Psoas muscle (tissue), 8 donors: ENCODE results near the gene PTPRK. TPM values are rescaled to one million over a fixed set of nuclear protein-coding genes. Genes with fewer than 3 reads are reported as not detected.

Experiments
- ATAC-seq, 4 donors: fragments of 200-7000 bp; cut with Tn5 transposase; one replicate each; pipeline ENCODE4 v1.9.1; 2020; ENCODE audit warnings: moderate library complexity in 3 of 4, mild to moderate bottlenecking in 2 of 4
- DNase-seq, 2 donors: peaks; one replicate each; pipeline ENCODE4 v3.0.0-alpha.2; 2020
- H3K27ac ChIP-seq: fragments of 200-600 bp; one replicate; pipeline ENCODE4 v1.8.0; 2022
- H3K27me3 ChIP-seq, 3 donors: fragments of 200-600 bp in 1 of 3; one replicate each; pipeline versions ENCODE4 v1.6.1 to v1.8.0; 2013 to 2022; ENCODE audit warnings: low read length in 2 of 3, mild to moderate bottlenecking in 2 of 3, moderate library complexity in 1 of 3; ENCODE audit not compliant: insufficient read depth in 3 of 3
- H3K36me3 ChIP-seq, 2 donors: fragments of 200-600 bp in 1 of 2; one replicate each; pipeline versions ENCODE4 v1.6.1 to v1.8.0; 2013 to 2022; ENCODE audit warnings: low read depth in 1 of 2, mild to moderate bottlenecking in 1 of 2, moderate library complexity in 1 of 2; ENCODE audit not compliant: insufficient read depth in 1 of 2
- H3K4me1 ChIP-seq: fragments of 200-600 bp; one replicate; pipeline ENCODE4 v1.8.0; 2022
- H3K4me3 ChIP-seq: fragments of 200-600 bp; one replicate; pipeline ENCODE4 v1.8.0; 2022; ENCODE audit warnings: mild to moderate bottlenecking
- H3K9me3 ChIP-seq: fragments of 200-600 bp; one replicate; pipeline ENCODE4 v1.8.0; 2022
- WGBS, 3 donors: extraction: QIAGEN DNeasy Blood & Tissue Kit; methylation state at CpG; one replicate each; pipeline versions ENCODE4 v1.1.6 to v1.1.7; 2013; 5-methylcytosine and 5-hydroxymethylcytosine counted together
- intact Hi-C, 2 donors: fragments of 100-400 bp; cut with DNase I; formaldehyde crosslinking; loops; one replicate each; pipeline versions ENCODE4 v1.11.0 to v1.14.2; 2022
- polyA plus RNA-seq, 3 donors: library from polyadenylated mRNA; stranded (reverse); fragments of 200-250 nt; gene quantifications; one replicate each; pipeline ENCODE4 v1.2.3, GENCODE V29; 2013
- total RNA-seq, 4 donors: library from RNA; stranded (reverse); fragmentation: NEBNext Ultra II Directional in 2 of 4; extraction: Animal tissue kit (Norgen Biotek cat#: 25700) in 2 of 4; gene quantifications; one replicate each; pipeline versions ENCODE4 v1.2.1 to v1.2.4, GENCODE V29; 2021 to 2023
- TF ChIP-seq, protein P1 (sequence below): fragments of 200-600 bp; IDR thresholded peaks from one replicate; pipeline ENCODE4 v1.8.0; 2022; ENCODE audit warnings: antibody characterized with exemption
- donor health status: healthy with polysubstance abuse.
- donor health status: DM: no; HTN: no; CAD: no; lungs with moderate emphysema.
- donor health status: Bipolar disorder and iron deficiency.
- donor health status: healthy.
- donor health status: DM: yes; HTN: yes; CAD: no.
- donor health status: DM: no; HTN: no; CAD: no.
- donor health status: DM: no; HTN: no; CAD: no.
- donor health status: DM: yes; HTN: yes; CAD: no.

The PTPRK gene
- total and polyA plus RNA-seq, 7 donors = 3.2 to 10.6 (median 9.1) TPM

DNA sequence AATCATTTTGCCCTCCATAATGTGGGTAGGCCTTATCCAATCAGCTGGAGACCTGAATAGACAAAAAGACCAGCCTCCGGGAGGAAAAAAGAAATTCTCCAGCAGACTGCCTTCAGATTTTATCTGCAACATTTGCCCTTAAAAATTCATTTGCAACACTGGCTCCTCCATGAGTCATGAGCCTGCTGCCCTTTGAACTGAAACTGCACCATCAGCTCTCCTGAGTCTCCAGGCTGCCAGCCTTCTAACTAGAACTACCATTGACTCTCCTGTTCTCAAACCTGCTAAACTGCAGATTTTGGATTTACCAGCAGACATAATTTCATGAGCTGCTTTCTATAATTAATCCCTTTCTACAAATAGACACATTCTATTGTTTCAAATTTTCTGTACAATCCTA is 395.7 kb downstream of the PTPRK start:
- ATAC-seq = no peak
- Histone ChIP-seq H3K4me3 (no peak overlapping the region), H3K27ac (no peak overlapping the region), H3K9me3 (no peaks in the 10 kb centered on the region), H3K4me1 (no peaks in the 10 kb centered on the region), H3K27me3 (no peaks in the 10 kb centered on the region), H3K36me3 (no peaks in the 10 kb centered on the region)
- intact Hi-C loops = no loop called here
- TF ChIP-seq, protein P1, sequence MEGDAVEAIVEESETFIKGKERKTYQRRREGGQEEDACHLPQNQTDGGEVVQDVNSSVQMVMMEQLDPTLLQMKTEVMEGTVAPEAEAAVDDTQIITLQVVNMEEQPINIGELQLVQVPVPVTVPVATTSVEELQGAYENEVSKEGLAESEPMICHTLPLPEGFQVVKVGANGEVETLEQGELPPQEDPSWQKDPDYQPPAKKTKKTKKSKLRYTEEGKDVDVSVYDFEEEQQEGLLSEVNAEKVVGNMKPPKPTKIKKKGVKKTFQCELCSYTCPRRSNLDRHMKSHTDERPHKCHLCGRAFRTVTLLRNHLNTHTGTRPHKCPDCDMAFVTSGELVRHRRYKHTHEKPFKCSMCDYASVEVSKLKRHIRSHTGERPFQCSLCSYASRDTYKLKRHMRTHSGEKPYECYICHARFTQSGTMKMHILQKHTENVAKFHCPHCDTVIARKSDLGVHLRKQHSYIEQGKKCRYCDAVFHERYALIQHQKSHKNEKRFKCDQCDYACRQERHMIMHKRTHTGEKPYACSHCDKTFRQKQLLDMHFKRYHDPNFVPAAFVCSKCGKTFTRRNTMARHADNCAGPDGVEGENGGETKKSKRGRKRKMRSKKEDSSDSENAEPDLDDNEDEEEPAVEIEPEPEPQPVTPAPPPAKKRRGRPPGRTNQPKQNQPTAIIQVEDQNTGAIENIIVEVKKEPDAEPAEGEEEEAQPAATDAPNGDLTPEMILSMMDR = no peak
- DNase-seq = no peak
- 80 to 100% (median 83%) methylated on average over 1 of the region's 1 CpG for WGBS, 3 donors

DNA sequence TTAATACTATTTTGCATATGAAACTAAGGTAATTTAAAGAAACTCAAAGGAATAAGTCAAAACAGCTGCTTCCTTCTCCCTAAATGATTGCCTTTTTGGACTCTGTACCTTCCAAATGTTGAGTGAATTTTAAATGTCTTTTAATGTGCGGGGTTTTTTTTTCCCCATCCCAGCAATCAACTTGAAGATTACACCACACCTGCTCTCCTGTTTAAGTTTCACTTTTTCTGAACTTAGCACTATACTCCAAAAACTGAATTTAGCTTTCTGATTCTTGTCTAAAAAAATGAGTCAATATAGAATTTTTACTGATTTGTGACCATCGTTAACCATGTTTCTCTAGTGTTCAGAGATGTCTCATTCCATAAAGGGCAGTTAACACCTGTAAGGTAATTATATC is 398.8 kb downstream of the PTPRK start:
- no peak overlapping the region for H3K27ac ChIP-seq
- DNase-seq = no peak
- no peaks in the 10 kb centered on the region for H3K4me1 ChIP-seq
- ATAC-seq = no peak
- TF ChIP-seq, protein P1 = no peak
- no peak overlapping the region for H3K4me3 ChIP-seq
- H3K36me3 ChIP-seq = no peaks in the 10 kb centered on the region
- H3K27me3 ChIP-seq = no peaks in the 10 kb centered on the region
- 83 to 92% (median 89%) methylated on average over 2 of the region's 2 CpGs for WGBS, 3 donors
- no peaks in the 10 kb centered on the region for H3K9me3 ChIP-seq
- intact Hi-C loops = no loop called here

DNA sequence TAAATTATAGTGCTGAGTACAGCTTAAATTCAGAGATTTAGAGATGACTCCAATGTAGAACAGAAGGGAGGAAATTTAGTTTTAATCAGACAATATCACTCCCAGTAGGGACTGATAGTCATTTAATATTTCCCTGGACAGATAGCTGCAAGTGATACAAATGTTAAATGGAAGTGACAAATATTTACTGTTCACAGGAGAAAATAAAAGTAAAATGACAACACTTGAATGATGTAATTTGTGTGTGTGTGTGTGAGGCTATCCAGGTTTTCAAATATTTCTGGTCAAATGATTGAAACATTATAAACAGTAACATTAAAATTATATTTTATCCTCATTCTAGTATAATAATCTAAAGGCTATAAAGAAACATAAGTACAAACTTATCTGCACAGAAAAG is 399.2 kb downstream of the PTPRK start:
- no peaks in the 10 kb centered on the region for H3K4me1 ChIP-seq
- DNase-seq (no peak), ATAC-seq (no peak)
- intact Hi-C loops = no loop called here
- H3K4me3 ChIP-seq = no peak overlapping the region
- no peaks in the 10 kb centered on the region for H3K9me3 ChIP-seq
- H3K27me3 ChIP-seq = no peaks in the 10 kb centered on the region
- H3K36me3 ChIP-seq = no peaks in the 10 kb centered on the region
- TF ChIP-seq, protein P1 = no peak
- H3K27ac ChIP-seq = no peak overlapping the region

DNA sequence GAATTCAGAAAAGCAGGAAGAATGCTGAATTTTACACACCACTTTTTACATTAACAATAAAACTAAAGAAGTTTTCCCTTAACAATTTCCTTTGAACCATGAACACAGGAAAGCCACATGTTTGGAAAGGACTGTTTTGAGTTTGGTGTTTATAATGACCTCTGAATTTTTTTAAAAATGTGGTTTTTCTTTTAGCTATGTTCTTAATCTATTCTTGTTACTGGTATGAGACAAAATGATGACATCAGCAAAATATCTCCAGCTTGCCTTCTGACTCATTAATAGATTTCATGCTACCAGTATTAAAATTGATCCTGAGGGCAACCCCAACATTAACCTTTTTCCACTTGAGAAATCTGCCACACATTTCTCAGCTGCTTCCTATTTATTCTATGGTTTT is 402.0 kb downstream of the PTPRK start:
- Histone ChIP-seq H3K27me3 (no peaks in the 10 kb centered on the region), H3K4me3 (no peak overlapping the region), H3K9me3 (no peaks in the 10 kb centered on the region), H3K27ac (no peak overlapping the region), H3K4me1 (no peaks in the 10 kb centered on the region), H3K36me3 (no peaks in the 10 kb centered on the region)
- no peak for DNase-seq
- no peak for ATAC-seq
- TF ChIP-seq, protein P1 = no peak
- intact Hi-C loops = no loop called here

DNA sequence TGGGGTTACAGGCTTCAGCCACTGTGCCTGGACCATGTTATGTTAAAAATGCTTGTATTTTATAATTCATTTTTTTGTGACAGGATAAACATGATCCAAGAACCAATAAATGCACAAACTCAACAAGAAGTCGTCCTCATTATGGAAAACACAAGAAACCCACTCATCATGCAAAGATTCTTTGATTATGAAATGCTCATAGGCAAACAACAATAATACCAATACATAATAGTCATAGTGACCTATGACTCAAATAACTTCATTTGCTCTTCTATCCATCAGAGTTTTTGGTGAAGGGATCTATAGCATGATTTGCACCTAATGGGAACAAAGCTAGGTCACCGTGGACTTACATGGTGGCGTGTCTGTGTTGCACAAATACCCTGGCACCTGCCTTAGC is 402.5 kb downstream of the PTPRK start:
- Histone ChIP-seq H3K36me3 (no peaks in the 10 kb centered on the region), H3K4me1 (peaks cover 3% of the 10 kb centered on the region), H3K27me3 (no peaks in the 10 kb centered on the region), H3K4me3 (no peak overlapping the region), H3K27ac (no peak overlapping the region), H3K9me3 (no peaks in the 10 kb centered on the region)
- intact Hi-C loops = no loop called here
- no peak for ATAC-seq
- TF ChIP-seq, protein P1 = no peak
- DNase-seq = no peak
- WGBS, 3 donors = 94 to 98% (median 95%) methylated on average over 3 of the region's 3 CpGs
